GM18508 (cell line): ENCODE measurements around the gene TSPAN11.
"Not testable (repeated sequence)": the region's sequence is repeated elsewhere in the genome, so short reads cannot be mapped to it uniquely, and the experiment has no call there.

Experiments used
- ATAC-seq: cut with Tn5 transposase; IDR thresholded peaks from one replicate; pipeline ENCODE4 v1.9.1; 2021; ENCODE audit warnings: moderate number of reproducible peaks; ENCODE audit not compliant: insufficient read depth, unreplicated experiment

TSPAN11 gene

GRCh38 chr12:30926243-30927221 lies at the start of gene TSPAN11:
TSPAN11 (plus strand) TSS chr12:30926748; CDS start chr12:30953992, 27,244 bp downstream.
- ATAC-seq = no peak

DNA sequence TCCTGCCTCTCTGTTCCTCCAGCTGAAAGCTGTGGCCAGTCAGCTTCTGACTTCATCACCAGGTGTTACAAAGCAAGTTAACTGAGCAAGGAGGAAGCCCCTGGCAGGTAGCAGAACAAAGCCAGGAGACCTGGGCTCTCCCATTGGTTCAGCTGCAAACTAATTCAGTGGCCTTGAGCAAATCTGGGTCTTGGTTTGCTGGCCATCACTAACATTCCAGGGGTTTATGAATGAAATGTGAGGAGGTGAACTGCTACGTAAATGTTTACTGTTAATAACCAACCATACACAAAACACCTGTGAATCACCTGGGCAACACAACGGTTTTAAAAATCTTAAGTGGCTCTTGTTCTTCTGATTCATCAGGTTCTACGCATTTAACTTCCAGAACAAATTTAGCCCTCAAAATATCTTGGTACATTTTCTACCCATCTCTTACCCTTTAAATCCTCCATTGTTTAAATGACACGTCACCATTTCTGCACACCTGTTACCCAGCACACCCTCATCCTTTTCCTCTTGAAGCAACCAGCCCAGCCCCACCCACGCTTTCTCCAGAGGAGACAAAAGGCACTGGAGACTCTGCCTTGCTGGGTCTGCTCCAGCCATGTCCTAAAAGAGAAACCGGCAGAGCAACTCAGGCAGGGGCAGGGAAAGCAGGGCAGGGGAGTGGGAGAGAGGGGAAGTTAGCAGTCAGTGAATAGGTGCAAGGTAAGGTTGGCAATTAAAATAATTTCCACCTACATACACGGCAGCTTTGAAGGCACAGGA lies 49.3 kb upstream of the TSPAN11 start:
- ATAC-seq = no peak

- ATAC-seq = no peak
Measured at GRCh38 chr12:30878024-30878423, 48.5 kb upstream of the TSPAN11 start.

DNA sequence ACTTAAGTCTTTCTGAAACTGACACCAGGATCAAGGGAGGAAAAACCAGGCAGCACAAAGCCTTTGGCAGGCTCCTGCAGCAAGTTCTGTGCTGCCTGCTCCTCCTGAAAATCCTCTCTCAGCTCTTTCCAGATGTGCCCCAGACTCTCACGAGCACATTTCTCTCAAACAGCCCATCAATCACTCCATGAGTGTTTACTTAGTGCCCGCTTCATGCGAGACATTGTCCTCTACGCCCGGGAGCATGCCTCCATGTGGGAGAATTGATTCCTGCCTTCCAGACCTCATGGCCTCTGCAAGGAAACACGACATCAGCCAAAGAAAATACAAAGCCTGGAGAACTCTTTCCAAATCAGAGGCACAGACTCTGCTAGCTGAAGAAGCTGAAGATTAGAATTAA lies 46.5 kb upstream of the TSPAN11 start:
- ATAC-seq = no peak

GRCh38 chr12:30880813-30881212 lies 45.7 kb upstream of the TSPAN11 start:
- ATAC-seq = no peak

DNA sequence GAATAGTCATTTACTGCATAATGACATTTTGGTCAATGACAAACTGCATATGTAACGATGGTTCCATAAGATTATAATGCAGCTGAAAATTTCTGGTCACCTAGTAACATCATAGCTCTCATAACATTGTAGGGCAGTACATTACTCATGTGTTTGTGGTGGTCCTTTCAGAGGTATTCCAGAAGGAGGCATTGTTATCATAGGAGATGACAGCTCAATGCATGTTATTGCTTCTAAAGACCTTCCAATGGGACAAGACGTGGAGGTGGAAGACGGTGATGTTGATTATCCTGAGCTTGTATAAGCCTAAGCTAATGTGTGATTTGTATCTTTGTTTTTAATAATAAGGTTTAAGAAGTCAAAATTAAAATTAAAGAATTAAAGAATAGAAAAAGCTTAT lies 43.8 kb upstream of the TSPAN11 start:
- ATAC-seq = no peak

- ATAC-seq = no peak
Measured at GRCh38 chr12:30884799-30885198, 41.7 kb upstream of the TSPAN11 start.

DNA sequence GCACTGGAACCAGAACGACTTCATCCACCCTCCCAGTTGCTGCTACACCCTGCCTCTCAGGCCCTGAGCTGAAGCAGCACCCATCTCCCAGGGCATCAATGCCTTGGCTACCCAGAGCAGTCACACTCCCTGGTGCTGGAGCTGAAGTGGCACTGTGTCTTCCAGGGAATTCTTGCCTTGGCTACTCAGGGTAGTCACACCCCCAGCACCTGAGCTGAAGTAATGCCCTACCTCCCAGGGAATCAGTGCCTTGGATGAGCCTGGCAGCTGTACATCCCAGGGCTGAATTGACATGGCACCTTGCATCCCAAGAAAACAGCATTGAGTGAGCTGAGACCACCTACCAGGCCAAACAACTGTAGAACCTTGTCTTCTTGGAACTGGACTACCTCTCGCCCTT lies 41.2 kb upstream of the TSPAN11 start:
- no peak for ATAC-seq

GRCh38 chr12:30887226-30887625 lies 39.3 kb upstream of the TSPAN11 start:
- no peak for ATAC-seq

DNA sequence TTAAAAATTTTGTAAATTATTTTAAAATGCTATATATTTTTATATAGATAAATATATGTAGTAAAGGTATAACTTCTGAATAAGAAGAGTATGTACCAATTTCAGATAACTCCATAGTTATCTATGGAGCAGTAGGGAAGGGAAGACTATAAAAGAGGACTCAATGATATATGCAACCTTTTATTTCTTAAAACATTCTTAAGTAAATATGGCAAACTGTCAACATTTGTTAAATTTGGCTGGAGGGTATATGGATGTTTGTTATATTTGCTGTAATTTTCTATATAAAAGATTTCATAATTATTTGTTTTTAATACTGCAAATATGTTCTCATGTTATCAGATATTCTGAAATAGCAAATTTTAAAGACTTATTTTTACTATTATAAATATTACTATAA lies 38.3 kb upstream of the TSPAN11 start:
- ATAC-seq = no peak

DNA sequence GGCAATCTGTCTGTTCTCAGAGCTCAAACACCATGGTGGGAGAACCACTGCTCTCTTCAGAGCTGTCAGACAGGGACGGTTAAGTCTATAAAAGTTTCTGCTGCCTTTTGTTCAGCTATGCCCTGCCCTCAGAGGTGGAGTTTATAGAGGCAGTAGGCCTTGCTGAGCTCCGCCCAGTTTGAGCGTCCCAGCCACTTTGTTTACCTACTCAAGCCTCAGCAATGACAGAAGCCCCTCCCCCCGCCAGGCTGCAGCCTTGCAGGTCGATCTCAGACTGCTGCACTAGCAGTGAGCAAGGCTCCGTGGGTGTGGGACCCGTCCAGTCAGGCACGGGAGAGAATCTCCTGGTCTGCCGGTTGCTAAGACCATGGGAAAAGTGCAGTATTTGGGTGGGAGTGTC lies 32.0 kb upstream of the TSPAN11 start:
- not testable (repeated sequence) for ATAC-seq

DNA sequence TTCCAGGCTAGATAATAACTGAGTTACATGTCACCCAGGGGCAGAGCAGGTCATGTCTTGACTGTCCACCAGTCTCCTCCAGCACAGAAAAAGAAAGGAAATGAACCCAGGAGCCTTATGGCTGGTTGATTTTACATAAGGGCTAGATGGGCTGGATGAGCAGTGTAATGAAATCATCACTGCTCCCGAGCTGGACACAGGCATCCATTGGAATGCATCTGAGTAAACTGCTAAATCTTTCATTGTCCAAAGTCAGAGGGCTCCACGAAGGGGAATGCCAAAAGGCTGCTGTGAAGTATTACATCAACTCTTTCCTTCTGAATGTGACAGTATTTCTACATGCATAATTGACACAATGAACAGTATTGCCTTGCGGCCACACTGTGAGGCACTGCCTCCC lies 30.1 kb upstream of the TSPAN11 start:
- ATAC-seq = no peak

DNA sequence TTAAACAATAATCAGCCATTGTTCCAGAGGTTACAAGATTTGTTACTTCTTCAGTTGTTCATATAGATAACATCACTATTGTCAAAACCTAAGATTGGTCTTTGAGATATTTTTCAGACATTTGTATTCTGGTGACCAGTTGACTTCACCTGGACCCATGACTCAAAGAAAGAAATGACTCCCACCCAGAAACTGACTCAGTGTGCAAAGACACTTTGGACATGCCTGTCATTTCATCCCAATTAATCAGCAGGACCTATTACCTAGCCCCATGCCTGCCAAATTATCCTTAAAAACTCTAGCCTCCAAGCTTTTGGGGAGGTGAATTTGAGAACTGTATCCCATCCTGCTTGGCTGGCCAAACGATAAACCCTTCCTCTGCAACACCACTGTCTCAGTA lies 27.7 kb upstream of the TSPAN11 start:
- no peak for ATAC-seq

DNA sequence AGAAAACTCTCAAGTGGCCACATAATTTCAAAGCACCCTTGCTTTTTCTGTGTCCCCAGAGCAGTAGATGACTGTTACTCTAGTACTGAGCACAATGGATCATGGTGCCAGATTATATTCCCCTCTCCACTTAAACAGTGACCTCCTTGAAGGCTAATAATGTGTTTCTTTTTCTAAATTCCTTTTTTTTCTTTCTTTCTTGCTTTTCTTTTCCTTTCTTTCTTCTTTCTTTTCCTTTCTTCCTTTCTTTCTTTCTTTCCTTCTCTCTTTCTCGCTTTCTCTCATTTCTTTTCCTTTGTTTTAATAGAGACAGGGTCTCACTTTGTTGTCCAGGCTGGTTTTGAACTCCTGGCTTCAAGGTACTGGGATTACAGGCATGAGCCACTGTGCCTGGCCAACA lies 26.2 kb upstream of the TSPAN11 start:
- ATAC-seq = no peak

DNA sequence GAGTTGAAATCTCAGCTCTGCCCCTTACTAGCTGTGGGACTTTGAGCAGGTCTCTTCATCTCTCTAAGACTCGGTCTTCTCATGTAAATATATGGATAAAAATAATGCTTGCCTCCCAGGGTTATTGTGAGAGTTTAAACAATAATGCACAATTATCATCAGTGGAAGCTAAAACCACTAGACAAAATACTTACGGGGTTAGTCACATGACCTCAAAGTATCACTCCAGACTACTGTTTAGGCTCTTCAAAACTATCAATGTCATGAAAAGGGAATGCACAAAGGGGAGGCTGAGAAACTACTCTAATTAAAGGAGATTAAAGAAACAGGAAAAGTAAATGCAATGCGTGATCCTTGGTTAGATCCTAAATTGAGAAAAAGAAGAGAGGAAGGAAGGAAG lies 24.5 kb upstream of the TSPAN11 start:
- ATAC-seq = no peak

GRCh38 chr12:30902596-30902995 lies 24.0 kb upstream of the TSPAN11 start:
- no peak for ATAC-seq

DNA sequence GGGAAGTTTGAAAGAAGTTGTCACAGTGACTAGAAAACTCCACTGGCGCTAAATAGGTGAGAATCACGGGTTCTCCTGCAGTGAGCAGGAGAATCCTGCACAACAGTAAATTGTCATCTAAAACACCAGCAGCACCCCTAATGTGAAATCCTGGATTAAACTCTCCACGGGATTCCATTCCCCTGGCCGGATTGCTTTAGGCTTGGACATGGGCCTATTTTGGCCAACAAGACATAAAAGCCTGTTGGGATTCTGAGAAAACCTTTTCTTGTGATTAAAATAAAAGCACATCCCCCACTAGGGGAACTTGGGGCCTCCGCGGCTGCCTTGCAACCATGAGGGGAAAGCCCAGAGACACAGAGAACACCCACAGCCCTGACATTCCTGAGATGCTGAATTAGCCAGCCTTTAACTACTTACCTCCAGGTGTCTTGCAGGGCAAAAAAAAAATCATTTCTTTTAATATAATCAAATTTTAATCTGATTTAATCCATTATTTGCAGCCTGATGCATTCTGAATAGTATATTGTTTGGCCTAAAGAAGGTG lies 21.0 kb upstream of the TSPAN11 start:
- ATAC-seq = no peak

DNA sequence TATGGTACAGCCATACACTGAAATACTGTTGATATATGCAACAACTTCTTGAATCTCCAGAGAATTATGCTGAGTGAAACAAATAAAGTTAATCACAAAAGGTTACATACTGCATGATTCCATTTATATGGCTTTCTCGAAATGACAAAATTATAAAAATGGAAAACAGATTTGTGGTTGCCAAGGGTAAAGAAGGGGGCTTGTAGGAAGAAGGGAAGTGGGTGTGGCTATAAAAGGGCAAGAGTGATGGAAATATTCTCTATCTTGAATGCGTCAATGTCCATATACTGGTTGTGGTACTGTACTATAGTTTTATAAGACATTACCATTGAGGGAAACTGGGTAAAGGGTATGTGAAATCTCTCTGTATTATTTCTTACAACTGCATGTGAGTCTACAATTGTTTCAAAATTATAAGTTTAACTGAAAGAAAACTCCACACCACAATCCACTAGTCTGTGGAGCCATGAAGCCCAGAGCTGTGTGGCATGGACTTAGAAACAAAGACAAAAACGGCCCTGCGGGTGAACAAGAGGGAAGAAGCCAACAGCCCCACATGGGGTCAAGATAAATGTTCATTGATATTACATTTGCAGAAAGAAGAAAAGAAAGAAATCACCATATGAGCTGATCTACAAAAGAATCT lies 18.3 kb upstream of the TSPAN11 start:
- no peak for ATAC-seq

DNA sequence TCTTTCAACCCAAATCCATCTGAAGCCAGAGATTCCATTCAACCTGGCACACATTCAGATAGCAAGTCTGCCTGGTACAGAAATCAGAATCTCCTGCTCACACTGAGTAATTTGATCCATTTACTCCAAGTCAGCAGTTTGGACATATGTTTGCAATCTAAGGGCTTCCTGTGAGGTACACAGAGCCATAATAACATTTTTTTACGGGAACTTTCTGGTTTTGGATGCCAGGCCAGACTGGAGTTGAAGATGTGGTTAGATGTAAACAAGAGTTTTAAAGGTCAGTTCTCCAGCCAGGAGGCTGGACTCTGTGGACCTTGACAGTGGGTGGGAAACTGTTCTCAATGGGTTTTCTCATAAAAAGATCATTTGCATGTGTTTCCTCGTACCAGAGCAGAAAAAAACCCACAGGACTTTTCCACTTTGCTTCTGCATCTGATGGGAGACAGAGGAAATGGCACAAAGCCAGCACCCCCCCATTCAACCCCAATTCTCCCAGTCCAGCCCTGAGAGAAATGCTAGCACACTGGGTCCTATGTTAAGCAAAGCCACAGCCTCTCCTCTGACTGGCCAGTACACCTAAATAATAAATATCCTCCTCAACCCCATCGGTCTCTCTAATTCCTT lies 17.7 kb upstream of the TSPAN11 start:
- no peak for ATAC-seq

GRCh38 chr12:30909349-30910037 lies 17.1 kb upstream of the TSPAN11 start:
- ATAC-seq = no peak
